GM13977 (cell line): Measurements from ENCODE around the gene RARRES2.

Source experiments
- DNase-seq: peaks from one replicate; pipeline ENCODE4 v3.0.0; 2012; ENCODE audit warnings: low spot score
- in situ Hi-C: fragments of 300-500 bp; cut with MboI; formaldehyde crosslinking; loops from one replicate; pipeline ENCODE4 v1.12.0; 2022; ENCODE audit warnings: low sequenced_read_pairs, low pct_unique_long_range_greater_than_20kb, mixed read lengths, inconsistent platforms; ENCODE audit not compliant: unreplicated experiment
- TF ChIP-seq, protein P1 (sequence below): IDR thresholded peaks from 2 replicates; pipeline ENCODE4 v1.5.1; 2012; ENCODE audit warnings: mild to moderate bottlenecking, control low read depth; ENCODE audit not compliant: insufficient read depth; ENCODE audit errors: extremely low read depth, missing control alignments

The RARRES2 gene

DNA sequence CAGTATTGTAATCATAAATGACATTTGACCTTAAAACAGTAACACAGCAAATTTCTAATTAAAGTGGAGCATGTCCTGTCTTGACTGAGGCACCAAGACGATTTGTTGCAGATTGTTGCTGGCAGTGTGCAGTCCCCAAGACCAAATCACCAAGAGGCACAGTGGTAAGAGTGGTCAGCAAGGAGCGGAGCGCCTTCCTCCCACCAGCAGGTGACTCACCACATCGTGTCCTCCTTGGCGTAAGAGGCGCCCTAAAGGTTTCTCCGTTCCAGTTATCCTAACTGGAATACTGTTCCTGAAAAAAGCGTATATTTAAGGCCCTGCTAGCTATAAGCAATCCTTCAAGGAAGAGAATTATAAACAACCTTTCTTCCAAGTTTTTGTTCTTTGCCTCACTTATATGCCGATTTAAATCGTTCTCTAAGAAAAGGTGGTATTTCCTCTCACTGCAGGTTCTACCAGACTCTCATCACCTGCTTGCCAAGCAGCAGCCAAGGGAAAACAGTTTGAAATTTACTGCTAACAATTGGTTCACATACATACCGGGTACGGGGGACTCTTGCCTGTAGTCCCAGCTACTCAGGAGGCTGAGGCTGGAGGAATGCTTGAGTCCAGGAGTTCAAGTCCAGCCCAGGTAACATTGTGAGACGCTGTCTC lies 16.5 kb upstream of the RARRES2 start:
- no peak for DNase-seq
- TF ChIP-seq, protein P1, sequence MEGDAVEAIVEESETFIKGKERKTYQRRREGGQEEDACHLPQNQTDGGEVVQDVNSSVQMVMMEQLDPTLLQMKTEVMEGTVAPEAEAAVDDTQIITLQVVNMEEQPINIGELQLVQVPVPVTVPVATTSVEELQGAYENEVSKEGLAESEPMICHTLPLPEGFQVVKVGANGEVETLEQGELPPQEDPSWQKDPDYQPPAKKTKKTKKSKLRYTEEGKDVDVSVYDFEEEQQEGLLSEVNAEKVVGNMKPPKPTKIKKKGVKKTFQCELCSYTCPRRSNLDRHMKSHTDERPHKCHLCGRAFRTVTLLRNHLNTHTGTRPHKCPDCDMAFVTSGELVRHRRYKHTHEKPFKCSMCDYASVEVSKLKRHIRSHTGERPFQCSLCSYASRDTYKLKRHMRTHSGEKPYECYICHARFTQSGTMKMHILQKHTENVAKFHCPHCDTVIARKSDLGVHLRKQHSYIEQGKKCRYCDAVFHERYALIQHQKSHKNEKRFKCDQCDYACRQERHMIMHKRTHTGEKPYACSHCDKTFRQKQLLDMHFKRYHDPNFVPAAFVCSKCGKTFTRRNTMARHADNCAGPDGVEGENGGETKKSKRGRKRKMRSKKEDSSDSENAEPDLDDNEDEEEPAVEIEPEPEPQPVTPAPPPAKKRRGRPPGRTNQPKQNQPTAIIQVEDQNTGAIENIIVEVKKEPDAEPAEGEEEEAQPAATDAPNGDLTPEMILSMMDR, result no peak
- in situ Hi-C loops, result no loop called here

DNA sequence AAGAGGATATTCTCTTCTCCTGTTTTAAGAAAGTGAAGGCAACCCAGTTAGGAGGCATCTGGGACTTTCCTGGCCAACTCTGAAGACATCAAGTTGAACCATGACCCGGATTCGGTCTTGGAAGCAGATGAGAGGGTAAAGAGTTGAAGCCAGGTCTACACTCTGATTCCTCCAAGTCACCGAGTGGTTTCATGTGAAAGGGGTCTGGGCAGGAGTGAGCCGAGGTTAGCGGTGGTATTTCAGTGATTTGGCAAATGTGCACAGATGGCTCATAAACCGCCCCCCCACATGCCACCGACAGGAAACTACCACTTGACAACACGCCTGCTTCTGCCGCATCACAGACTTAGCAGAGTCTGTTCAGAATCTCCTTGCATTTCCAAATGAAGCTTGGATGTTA lies 15.8 kb upstream of the RARRES2 start:
- in situ Hi-C loops, result no loop called here
- no peak for DNase-seq
- TF ChIP-seq, protein P1, result no peak

DNA sequence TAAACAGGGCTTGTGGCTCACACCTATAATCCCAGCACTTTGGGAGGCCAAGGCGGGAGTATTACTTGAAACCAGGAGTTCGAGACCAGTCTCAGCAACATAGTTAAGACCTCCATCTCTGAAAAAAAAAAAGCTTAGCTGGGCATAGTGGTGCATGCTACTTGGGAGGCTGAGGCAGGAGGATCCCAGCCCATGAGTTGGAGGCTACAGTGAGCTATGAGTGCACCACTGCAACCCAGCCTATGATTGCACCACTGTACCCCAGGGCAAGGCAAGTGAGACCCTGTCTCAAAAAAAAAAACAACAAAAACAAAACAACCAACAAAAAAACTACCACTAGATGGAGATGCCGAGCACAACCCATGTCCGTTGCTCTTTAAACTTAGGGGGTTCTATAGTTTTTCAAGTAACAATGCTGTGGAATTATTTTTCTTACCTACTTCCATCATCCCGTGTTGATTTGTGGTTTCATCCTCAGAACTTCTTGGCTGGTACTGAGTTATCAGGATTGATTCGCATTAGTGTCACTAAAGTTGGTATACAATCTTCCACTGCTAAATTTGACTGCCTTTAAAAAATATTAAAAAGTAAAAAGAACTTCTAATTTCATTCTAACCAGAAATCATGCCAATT lies 15.0 kb upstream of the RARRES2 start:
- in situ Hi-C loops, result no loop called here
- TF ChIP-seq, protein P1, result peak; percentile 57
- DNase-seq, result peak; percentile 60

DNA sequence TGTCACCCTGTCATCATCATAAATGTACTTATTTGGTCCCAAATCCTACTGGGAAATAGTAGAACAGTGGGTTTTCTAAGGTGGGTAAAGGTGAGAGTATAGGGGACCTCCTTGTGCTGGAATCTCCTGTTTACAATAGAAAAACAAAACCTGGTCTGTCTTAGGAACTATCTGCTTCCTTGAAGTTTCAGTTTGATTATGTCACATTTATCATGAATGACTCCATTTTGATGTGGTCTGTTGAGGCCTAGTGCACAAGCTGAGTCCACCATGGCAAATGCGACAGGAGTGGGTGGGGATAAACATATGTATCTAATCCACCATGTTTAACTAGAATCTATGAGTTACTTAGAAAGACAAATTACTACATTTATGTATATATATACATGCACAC lies 14.2 kb upstream of the RARRES2 start:
- in situ Hi-C loops, result no loop called here
- TF ChIP-seq, protein P1, result no peak
- DNase-seq, result no peak

DNA sequence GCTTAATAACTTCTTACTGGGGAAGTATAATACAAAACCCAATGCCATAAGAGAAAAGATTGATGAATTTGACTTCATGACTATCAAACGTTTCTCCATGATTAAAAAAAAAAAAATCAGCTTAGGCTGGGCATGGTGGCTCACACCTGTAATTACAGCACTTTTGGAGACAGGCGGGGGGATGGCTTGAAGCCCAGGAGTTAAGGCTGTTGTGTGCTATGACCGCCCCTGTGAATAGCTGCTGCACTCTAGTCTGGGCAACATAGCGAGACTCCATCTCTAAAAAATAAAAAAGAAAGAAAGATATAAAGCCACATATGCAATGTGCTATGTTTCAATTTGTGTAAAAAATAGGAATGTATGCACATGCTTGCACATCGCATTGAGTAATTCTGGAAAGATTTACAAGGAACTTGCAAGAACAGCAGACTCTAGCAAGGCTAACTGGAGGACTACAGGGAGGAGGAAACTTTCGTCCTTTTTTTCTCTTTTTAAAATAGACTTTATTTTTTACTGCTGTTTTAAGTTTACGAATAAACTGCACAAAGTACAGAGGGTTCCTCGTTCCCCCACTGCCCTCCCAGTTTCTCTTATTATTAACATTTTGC lies 10.3 kb upstream of the RARRES2 start:
- TF ChIP-seq, protein P1, result no peak
- no peak for DNase-seq
- in situ Hi-C loops, result no loop called here

DNA sequence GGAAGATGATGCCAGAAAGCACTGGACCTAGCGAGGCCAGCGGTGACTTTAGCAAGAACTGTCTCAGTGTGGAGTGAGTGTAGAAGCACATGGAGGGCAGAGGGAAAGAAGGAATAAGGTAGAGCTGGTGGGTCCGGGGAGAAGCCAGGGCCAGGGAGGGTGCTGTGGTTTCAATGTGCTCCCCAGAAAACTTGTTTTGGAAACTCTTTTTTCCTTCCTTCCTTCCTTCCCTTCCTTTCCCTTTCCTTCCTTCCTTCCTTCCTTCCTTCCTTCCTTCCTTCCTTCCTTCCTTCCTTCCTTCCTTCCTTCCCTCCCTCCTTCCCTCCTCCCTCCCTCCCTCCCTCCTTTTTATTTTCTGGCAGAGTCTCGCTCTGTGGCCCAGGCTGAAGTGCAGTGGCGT lies 5.5 kb upstream of the RARRES2 start:
- no peak for DNase-seq
- in situ Hi-C loops, result no loop called here
- TF ChIP-seq, protein P1, result no peak
